ENCODE measurements around the gene ZWILCH.
A peak's percentile ranks its signal among the peaks of the same experiment; 100 is the strongest.
"Not testable (repeated sequence)": the region's sequence is repeated elsewhere in the genome, so short reads cannot be mapped to it uniquely, and the experiment has no call there.

The ZWILCH gene

DNA sequence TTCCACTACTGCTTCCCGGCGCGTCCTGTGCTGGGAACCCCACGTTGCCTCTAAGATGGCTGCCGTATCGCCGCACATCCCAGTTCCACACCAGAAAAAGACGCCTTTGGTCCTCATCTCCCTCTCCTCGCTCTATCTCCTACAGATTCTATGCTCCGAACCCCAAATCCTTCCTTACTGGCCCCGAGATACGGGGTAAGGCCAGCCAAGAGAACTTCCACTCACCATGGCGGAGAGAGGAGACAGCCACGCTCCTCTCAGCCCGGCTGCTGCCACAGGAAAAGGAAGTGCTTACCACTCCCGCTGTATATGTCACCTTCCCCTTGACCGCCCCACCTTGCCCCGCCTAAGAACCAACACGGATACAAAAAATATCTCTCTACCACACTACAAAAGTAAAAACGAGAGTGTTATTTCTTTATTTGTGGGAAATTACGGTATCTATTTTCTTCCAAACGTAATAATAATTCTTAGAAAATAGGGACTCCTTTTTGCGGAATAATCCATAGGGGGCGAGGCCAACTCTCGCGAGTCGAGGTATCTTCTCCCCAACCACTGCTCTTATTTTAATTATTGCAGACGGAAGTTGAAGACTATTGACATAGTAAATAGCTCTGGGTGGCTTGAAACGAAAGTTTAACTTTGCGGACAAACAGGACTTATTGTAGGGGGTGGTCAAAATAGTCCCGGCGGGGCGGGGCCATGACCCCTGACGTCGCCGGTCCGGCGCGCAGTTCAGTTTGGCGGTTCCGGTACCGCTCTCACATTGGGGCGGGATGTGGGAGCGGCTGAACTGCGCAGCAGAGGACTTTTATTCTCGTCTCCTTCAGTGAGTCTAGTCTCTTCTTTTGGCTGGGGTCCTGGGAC lies at the start of gene ZWILCH, which contains the start of gene RPL4:
Gene ZWILCH (plus strand): TSS at position 764 of the 867 bp plus-strand sequence. CDS start 13 bp downstream, at position 777.
Gene RPL4 (minus strand): TSS at position 293 of the 867 bp plus-strand sequence. CDS start 65 bp downstream, at position 228.
- Histone ChIP-seq H3K79me2 (ENCODE audit: insufficient read depth, low read length) (peaks cover 47% of the 10 kb centered on the region), H3K9me2 (ENCODE audit: low read depth, low read length) (no peaks in the 10 kb centered on the region), H4K20me1 (ENCODE audit: insufficient read depth, low read length) (no peaks in the 10 kb centered on the region), H3K9ac (ENCODE audit: low read length) (peak within 1 kb of the TSS; percentile 89), H3K4me2 (ENCODE audit: low read length) (peak within 1 kb of the TSS; percentile 95), H3K36me3 (ENCODE audit: insufficient read depth, low read length) (peaks cover 51% of the 10 kb centered on the region), H3K4me1 (ENCODE audit: insufficient read depth, low read length, severe bottlenecking) (peaks cover 39% of the 10 kb centered on the region), H3K27ac (ENCODE audit: low read depth, low read length, poor library complexity, severe bottlenecking) (peak within 1 kb of the TSS; percentile 86), H3K27me3 (ENCODE audit: insufficient read depth, low read length) (no peaks in the 10 kb centered on the region), H3F3A (ENCODE audit: insufficient read depth, low read length) (peaks cover 16% of the 10 kb centered on the region), H3K9me3 (ENCODE audit: low read length) (no peaks in the 10 kb centered on the region), H3K4me3 (ENCODE audit: low read depth, low read length, poor library complexity, severe bottlenecking) (peak within 1 kb of the TSS; percentile 96), H2AFZ (ENCODE audit: low read length) (peak within 1 kb of the TSS; percentile 94; the same call in 1 of the 2 replicates)
- TF ChIP-seq, protein P1, sequence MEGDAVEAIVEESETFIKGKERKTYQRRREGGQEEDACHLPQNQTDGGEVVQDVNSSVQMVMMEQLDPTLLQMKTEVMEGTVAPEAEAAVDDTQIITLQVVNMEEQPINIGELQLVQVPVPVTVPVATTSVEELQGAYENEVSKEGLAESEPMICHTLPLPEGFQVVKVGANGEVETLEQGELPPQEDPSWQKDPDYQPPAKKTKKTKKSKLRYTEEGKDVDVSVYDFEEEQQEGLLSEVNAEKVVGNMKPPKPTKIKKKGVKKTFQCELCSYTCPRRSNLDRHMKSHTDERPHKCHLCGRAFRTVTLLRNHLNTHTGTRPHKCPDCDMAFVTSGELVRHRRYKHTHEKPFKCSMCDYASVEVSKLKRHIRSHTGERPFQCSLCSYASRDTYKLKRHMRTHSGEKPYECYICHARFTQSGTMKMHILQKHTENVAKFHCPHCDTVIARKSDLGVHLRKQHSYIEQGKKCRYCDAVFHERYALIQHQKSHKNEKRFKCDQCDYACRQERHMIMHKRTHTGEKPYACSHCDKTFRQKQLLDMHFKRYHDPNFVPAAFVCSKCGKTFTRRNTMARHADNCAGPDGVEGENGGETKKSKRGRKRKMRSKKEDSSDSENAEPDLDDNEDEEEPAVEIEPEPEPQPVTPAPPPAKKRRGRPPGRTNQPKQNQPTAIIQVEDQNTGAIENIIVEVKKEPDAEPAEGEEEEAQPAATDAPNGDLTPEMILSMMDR (IDR thresholded peaks at IDR 0.05; ENCODE audit: low read length) = no peak
- TF ChIP-seq EZH2 (IDR thresholded peaks at IDR 0.05; ENCODE audit: borderline replicate concordance, low read length) = no peak

DNA sequence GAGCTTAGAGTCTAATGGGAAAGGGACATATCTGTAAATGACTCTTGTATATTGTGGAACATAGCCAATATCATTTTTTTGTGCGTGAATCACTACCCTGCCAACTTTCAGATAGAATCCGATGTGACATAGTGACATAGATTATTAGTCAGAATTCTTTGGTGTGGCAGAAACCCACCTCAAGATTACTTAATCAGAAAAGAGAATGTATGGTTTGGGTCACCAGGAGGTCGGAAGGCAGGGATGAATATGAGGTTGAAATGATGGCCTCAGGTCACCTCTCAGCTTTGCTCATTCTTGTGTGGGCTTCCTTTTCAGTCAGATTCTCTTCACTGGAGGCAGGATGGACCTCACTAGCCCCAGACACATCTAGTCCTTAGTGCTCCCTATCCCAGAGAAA lies 48.9 kb upstream of the ZWILCH start:
- Histone ChIP-seq H3K4me1 (ENCODE audit: insufficient read depth, low read length, severe bottlenecking) (peaks cover 24% of the 10 kb centered on the region), H3K4me3 (ENCODE audit: low read depth, low read length, poor library complexity, severe bottlenecking) (no peak overlapping the region), H2AFZ (ENCODE audit: low read length) (no peak overlapping the region), H3K9me2 (ENCODE audit: low read depth, low read length) (no peaks in the 10 kb centered on the region), H3K27ac (ENCODE audit: low read depth, low read length, poor library complexity, severe bottlenecking) (peak overlapping the region; percentile 25), H3K36me3 (ENCODE audit: insufficient read depth, low read length) (peaks cover 22% of the 10 kb centered on the region), H3K79me2 (ENCODE audit: insufficient read depth, low read length) (no peaks in the 10 kb centered on the region), H3K27me3 (ENCODE audit: insufficient read depth, low read length) (no peaks in the 10 kb centered on the region), H4K20me1 (ENCODE audit: insufficient read depth, low read length) (no peaks in the 10 kb centered on the region), H3F3A (ENCODE audit: insufficient read depth, low read length) (no peaks in the 10 kb centered on the region), H3K9ac (ENCODE audit: low read length) (no peak overlapping the region), H3K4me2 (ENCODE audit: low read length) (no peak overlapping the region), H3K9me3 (ENCODE audit: low read length) (no peaks in the 10 kb centered on the region)
- TF ChIP-seq EZH2 (IDR thresholded peaks at IDR 0.05; ENCODE audit: borderline replicate concordance, low read length) = no peak
- TF ChIP-seq, protein P1 (IDR thresholded peaks at IDR 0.05; ENCODE audit: low read length) = no peak

DNA sequence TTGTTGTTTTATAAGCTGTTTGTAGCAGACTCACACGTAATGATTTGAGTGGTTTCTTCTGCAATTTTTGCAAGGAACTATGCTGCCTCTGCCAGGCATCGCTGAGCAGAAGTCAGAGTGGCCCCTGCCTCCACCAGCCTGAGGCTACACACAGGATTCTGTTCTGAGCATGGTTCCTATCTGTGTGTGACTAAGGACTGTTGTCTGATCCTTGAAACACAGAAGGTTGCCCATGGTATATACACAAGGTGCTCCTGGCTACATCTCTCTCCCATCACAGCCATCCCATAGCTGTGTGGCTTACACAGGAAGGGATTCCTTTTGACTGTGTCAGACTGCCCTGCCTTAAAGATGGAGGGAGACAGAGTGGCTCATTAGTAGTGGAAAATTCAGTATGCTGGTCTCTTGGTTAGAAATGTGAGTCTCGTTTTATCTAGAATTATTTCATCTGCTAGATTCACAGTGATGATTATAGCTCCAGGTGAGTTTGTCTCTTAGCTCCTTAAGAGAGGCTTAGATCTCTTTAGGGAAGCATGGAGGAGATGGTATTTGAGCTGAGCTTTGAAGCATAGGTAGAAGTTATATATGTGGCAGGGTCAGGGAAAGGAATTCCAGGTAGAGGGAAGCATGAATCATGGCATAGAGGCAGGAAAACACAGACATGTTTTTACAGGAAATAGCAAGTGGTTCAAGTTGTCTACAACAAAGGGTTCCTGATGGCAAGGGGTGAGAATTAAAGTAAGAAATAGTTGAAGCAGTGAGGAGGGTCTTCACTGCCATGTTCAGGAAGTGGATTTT lies 45.1 kb upstream of the ZWILCH start:
- H3K79me2 ChIP-seq (ENCODE audit: insufficient read depth, low read length) = no peaks in the 10 kb centered on the region
- H3K27ac ChIP-seq (ENCODE audit: low read depth, low read length, poor library complexity, severe bottlenecking) = peak overlapping the region; percentile 7

DNA sequence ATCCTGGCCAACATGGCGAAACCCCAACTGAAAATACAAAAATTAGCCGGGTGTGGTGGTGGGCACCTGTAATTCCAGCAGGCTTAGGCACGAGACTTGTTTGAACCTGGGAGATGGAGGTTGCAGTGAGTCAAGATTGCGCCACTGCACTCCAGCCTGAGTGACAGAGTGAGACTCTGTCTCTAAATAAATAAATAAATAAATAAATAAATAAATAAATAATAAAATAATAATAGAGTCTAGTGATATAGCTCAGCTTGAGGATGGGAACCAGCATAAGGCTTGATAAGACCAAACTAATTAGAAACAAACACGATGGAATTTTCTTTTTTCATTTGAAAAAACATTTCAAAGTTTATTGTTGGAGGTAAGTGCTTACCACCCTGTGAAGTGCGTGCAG lies 43.8 kb upstream of the ZWILCH start:
- H3K36me3 ChIP-seq (ENCODE audit: insufficient read depth, low read length) = peaks cover 10% of the 10 kb centered on the region
- not testable (repeated sequence) for H3K79me2 ChIP-seq (ENCODE audit: insufficient read depth, low read length); H2AFZ ChIP-seq (ENCODE audit: low read length)

More for the DNA sequence above, 45.1 kb upstream of the ZWILCH start:
- H4K20me1 ChIP-seq (ENCODE audit: insufficient read depth, low read length) = no peaks in the 10 kb centered on the region
- H3K9me2 ChIP-seq (ENCODE audit: low read depth, low read length) = no peaks in the 10 kb centered on the region
- no peak overlapping the region for H3K9ac ChIP-seq (ENCODE audit: low read length)
- peaks cover 24% of the 10 kb centered on the region for H3K4me1 ChIP-seq (ENCODE audit: insufficient read depth, low read length, severe bottlenecking)
- no peaks in the 10 kb centered on the region for H3F3A ChIP-seq (ENCODE audit: insufficient read depth, low read length)
- H3K9me3 ChIP-seq (ENCODE audit: low read length) = no peaks in the 10 kb centered on the region
- H3K4me2 ChIP-seq (ENCODE audit: low read length) = no peak overlapping the region
- peaks cover 21% of the 10 kb centered on the region for H3K36me3 ChIP-seq (ENCODE audit: insufficient read depth, low read length)
- TF ChIP-seq EZH2 (IDR thresholded peaks at IDR 0.05; ENCODE audit: borderline replicate concordance, low read length) = no peak
- TF ChIP-seq, protein P1 (IDR thresholded peaks at IDR 0.05; ENCODE audit: low read length) = no peak
- H3K27me3 ChIP-seq (ENCODE audit: insufficient read depth, low read length) = no peaks in the 10 kb centered on the region
- no peak overlapping the region for H2AFZ ChIP-seq (ENCODE audit: low read length)
- no peak overlapping the region for H3K4me3 ChIP-seq (ENCODE audit: low read depth, low read length, poor library complexity, severe bottlenecking)

More for the DNA sequence above, 43.8 kb upstream of the ZWILCH start:
- H3K4me1 ChIP-seq (ENCODE audit: insufficient read depth, low read length, severe bottlenecking) = peaks cover 22% of the 10 kb centered on the region
- not testable (repeated sequence) for H3K4me3 ChIP-seq (ENCODE audit: low read depth, low read length, poor library complexity, severe bottlenecking); H3K9me3 ChIP-seq (ENCODE audit: low read length); H3K9ac ChIP-seq (ENCODE audit: low read length); H3K27me3 ChIP-seq (ENCODE audit: insufficient read depth, low read length); H3K9me2 ChIP-seq (ENCODE audit: low read depth, low read length); H3K27ac ChIP-seq (ENCODE audit: low read depth, low read length, poor library complexity, severe bottlenecking); H3F3A ChIP-seq (ENCODE audit: insufficient read depth, low read length); H3K4me2 ChIP-seq (ENCODE audit: low read length); H4K20me1 ChIP-seq (ENCODE audit: insufficient read depth, low read length)

Data from OCI-LY1 (cell line).